Posterior cingulate gyrus (tissue), 11 donors: ENCODE measurements around the gene YARS2.
"Not testable (repeated sequence)": the region's sequence is repeated elsewhere in the genome, so short reads cannot be mapped to it uniquely, and the experiment has no call there.

Experiments used
- DNase-seq, 10 donors: peaks; one replicate each; pipeline versions ENCODE4 v3.0.0 to v3.0.0-alpha.2; 2020 to 2021; ENCODE audit warnings: mixed read lengths in 3 of 10
- intact Hi-C: fragments of 100-400 bp; cut with DNase I; formaldehyde crosslinking; loops from one replicate; pipeline ENCODE4 v1.15.1; 2023

Gene YARS2

DNA sequence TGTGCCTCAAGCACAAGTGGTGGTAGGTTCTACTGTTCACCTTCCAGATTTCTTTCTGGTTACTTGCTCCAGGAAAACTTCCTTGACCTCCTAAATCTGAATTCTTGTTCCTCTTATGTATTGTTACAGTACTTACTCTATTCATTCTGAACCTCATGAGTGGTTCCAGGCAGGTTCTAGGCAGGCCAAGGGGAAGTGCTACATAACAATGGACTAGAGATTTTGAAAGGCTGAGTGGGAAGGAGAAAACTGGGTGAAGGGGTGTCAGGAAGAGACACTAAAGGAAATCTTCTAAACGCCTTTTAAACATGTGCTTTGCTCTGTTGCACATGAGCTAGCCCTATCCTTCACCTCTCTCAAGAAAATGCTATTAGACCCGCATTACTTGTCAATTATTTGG is 1.6 kb downstream of the YARS2 start:
- DNase-seq: no peak
- intact Hi-C loops: loop anchor here (2.0 kb wide), 1 partner anchor 75 kb away; the partner anchor contains the start of gene DNM1L

DNA sequence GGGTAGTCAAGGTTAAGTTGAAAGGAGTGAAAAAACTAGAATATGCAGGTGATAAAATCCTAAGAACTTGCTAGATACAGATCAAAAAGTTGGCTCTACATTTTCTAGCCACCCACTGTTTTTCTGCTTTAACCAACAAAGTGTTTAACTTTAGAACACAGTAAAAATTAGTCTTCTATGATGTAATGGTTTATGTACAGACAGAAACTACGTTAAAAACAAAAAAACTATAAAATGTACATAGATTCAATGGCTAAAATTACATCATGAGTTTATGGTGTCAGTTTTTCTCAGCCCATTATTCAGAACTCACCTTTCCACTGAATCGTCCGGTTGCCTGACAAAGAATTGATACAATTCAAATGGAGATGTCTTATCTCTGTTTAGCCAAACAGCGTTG is 2.1 kb downstream of the YARS2 start:
- intact Hi-C loops: loop anchor here (2.0 kb wide), 1 partner anchor 75 kb away; the partner anchor contains the start of gene DNM1L
- DNase-seq: no peak

DNA sequence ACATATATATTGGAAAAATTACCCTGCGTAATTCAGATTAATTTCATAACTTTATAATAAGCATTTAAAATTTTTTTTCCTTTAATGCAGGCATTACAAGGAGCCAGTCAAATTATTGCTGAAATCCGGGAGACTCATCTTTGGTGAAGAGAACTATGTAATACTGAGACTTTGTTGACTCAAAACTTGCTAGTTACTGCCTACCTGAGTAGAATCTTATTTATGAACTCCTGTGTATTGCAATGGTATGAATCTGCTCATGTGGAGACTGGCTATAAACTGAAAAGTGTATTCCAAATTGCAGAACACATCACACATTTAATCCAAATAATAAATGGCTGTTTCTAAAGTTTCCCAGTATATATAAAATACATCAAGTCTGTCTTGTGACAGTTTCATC is 12.4 kb downstream of the YARS2 start:
- DNase-seq: no peak
- intact Hi-C loops: no loop called here

DNA sequence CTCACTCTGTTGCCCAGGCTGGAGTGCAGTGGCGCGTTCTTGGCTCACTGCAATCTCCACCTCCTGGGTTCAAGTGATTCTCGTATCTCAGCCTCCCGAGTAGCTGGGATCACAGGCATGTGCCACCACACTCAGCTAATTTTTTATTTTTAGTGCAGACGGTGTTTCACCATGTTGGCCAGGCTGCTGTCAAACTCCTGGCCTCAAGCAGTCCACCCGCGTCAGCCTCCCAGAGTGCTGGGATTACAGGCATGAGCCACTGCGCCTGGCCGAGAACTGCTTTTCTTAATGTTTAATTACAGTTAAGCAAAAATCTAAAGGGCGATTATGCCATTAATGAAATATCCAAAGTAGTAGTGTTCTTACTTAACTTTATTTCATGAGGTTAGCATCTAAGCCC is 13.6 kb downstream of the YARS2 start:
- DNase-seq: no peak
- intact Hi-C loops: no loop called here

DNA sequence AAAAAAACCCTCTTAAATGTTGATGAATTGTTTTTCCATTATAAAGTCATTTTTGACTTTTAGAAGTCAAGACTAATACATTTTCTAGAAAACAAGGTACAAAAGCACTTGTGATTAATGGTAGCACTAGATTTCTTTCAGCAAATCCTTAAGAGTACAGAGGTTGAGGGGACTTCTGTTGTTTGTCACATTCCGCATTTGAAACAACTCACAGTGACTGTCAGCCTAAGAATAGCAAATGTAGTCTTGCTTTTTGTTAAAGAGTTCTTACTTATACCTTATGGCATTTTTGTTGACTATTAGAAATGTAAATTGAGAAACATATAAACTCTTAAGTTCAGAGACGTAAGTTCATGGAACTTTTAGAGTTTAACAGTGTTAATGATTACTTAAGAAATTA is 16.4 kb downstream of the YARS2 start:
- DNase-seq: no peak
- intact Hi-C loops: no loop called here

DNA sequence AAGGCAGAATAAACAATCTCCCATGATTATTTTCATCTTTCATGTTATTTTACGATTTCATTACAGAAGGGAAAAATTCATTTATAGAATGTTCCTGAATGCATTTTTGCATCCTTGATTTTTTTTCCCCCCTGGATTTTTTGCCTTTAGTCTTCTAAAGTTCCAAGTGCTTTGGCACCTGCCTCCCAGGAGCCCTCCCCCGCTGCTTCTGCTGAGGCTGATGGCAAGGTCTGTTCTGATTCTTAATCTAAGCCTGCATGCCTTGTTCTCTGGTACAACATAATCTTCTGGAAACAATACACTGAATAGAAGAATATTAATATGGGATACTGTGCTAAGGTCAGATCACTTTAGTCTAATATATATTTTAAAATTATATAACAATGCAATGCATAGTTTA is 18.0 kb downstream of the YARS2 start:
- intact Hi-C loops: no loop called here
- peak in 5 of 10 donors; percentile 28 to 88 (median 82) for DNase-seq

DNA sequence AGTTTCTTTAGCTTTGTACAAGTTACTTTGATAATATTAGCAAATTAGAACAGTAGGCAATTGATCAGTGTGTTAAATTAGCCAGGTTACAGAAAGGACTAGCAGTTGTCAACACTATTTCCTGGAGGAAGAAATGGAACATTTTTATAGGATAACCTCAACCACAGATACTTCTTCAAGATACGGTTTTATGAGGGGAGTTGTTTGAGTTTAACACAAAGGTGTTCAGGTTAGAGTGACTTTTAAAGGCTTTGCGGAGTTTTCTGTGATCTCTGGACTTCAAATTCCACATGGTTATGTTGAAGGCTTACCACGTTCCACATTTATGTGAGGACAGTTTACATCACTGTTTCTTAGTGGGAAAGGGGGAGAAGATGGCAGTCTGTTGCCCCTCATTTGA is 19.3 kb downstream of the YARS2 start:
- intact Hi-C loops: no loop called here

DNA sequence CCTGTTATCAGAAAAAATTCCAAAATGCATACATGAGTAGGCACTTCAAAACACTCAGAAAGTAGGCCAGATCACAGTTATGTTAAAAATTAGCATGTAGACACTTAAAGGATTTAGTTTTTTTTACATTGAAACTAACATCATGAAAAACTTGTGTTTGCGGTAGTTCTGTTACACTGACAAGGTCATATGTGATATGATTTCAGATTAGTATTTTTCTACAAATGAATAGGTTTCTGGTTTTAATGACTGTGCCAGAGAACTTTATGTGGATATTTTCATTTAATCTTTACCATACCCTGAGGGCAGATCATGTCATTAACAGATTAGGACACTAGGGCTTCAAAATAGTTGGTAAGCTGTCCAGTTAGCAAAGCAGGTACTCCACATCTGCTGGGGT is 20.7 kb downstream of the YARS2 start:
- no peak for DNase-seq
- intact Hi-C loops: no loop called here

More for the DNA sequence above, 19.3 kb downstream of the YARS2 start:
- no peak for DNase-seq

DNA sequence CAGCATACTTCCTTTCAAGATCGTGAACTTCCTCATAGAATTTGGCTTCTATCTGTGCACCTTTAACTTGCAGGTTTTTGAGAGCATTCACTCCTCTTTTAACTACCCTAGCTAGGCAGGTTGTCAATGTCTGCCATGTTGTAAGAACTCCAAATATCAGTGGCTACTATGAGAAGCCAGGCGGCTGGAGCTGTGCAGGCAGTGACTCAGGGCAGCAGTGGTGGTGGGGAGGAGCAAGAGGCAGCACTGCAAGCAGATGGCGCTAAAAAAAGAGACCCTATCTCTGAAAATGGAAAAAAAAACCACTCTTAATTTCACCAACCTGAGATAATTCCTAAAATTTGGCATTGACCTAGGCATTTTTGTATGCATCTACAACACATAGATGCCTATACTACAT is 28.5 kb downstream of the YARS2 start:
- DNase-seq: no peak
- intact Hi-C loops: no loop called here

DNA sequence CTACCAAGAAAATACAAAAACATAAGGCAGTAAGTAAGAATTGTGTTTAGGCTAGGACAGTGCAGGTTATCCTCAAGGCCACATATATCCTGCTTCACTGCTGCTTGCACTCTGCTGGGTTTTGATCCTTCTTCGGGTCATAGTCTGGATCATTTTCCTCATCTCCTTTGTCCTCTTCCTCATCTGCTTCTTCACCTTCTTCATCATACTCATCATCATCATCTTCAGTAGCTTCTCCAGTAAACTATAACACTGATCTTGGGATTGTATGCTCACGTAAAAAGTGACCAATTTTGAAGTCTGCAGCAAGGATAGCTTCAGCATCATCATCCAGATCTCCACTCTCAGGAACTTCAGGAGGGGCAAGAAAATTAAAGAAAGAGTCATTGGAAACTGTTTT is 29.4 kb downstream of the YARS2 start:
- no peak for DNase-seq
- intact Hi-C loops: no loop called here

DNA sequence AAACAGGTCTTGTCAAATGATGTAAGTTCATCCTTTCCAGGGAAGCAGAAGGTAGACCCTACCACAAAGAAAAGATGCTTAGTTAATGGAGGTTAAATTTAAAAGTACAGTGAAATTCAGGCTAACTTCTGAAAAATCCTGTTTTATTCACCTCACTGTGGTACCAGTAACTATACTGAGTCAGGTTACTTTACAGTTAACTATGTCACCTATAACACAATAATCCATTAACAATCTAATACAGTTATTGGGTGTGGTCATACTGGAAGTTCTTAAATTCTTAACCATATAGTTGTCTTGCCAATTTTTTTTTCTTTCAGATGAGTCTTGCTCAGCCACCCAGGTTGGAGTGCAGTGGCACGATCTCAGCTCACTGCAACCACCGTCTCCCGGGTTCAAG is 30.4 kb downstream of the YARS2 start:
- DNase-seq, intact Hi-C loops: not testable (repeated sequence)

DNA sequence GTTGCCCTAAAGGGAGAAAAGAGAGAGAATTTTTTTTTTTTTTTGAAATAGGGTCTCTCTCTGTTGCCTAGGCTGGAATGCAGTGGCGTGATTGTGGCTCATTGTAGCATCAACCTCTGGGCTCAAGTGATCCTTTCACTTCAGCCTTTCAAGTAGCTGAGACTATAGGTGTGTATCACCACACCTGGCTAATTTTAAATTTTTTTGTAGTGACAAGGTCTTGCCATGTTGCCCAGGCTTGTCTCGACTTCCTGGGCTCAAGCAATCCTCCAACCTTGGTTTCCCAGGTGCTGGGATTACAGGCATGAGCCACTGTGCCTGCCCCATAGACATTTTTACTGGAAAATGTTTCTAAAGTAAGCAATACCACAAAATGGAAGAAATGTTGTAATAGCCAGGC is 36.8 kb downstream of the YARS2 start:
- no peak for DNase-seq
- intact Hi-C loops: no loop called here

DNA sequence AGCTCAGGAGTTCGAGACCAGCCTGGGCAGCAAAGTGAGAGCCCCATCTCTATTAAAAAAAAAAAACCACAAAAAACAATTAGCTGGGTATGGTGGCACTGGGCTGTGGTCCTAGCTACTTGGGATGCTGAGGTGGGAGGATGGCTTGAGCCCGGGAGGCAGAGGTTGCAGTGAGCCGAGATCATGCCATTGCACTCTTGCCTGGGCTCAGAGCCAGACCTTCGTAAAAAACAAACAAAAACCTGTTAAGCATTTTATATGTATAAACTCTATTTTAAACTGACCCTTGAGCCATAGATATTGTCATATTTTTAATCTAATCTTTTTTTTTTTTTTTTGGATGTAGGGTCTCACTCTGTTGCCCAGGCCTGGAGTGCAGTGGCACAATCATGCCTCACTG is 40.9 kb downstream of the YARS2 start:
- DNase-seq: no peak

DNA sequence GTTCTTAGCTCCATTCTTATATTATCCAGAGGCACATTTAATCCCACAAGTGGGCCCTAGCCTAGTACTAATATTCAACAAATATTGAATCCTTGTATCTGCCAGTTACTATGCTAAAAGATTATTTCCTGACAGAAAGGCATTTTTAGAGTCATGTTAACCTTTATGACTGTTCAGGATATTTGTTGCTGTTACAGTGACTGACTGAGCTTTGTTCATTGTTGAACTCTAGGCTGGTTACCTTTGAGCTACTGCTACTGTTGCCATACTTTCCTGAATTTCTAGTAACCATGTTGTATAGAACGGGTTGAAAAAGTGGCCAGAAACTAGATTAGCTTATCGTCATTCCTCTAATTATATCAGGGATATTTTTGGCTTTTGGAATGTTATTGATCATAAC is 46.8 kb downstream of the YARS2 start:
- no peak for DNase-seq
- intact Hi-C loops: no loop called here

More for the DNA sequence above, 40.9 kb downstream of the YARS2 start:
- intact Hi-C loops: no loop called here

DNA sequence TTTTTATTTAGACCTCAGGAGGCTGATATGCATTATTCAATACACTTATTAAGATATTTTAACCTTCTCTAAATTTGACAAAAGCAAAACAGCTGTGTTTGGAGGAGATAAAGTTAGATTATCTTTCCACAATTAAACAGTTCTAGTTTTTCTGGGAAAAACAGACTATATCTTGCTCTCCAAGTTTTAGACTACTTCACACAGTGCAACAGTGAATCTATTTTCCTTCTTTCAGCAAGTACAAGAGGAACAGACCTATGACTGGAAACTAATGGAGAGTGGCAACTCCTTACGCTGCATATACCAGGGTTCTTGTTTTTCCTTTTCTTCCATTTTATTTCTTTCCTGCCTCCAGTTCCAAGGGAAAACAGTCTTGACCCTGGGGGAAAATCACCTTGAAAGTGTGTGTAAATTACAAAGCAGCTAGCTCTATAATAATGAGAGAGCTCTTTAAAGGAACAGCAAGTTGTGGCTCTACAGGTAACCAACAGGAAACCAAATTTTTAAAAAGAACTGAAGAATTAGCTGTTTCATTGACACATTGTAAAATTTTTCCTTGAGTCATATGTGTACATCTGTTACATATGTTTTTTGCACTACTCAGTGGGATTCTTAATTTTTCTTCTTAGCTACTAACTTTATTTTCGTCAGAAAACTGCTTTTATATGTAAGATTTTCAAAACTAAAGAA is 49.2 kb downstream of the YARS2 start:
- DNase-seq: no peak
- intact Hi-C loops: no loop called here

DNA sequence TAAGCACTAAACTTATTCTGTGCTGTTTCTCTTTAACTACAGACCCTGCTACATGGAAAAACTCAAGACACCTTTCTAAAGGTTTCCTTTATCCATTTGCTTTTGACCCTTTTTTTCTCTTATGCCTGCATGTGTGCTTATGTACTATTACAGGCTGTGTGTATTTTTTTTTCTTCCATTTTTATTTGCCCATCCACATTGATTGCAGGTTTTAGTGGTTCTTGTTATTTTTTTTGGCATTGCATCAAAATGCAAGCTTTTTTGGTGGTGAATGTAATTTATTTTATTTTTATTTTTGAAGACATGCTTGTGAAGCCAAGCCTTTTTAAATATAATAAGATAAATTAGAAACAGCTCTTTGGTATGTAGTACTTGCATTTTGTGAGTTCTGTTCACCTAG is 49.9 kb downstream of the YARS2 start:
- DNase-seq: no peak
- intact Hi-C loops: no loop called here

DNA sequence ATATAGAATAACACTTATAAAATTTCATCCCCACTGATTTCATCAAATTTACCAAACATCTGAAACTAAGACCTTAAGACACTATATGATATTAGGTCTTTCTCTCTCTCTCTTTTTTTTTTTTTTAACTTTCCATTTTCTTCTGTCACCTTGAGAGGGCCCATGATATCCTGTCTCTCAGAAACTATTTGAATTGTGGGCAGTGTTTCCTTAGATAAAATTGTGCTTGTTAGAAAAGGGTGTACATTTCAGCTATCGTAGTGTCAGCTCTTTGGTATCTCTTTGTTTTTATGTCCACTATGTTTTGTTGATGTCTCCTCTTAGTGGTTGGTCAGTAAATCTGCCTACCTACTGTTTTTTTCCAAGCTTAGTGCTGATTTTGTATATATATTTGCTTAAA is 52.8 kb downstream of the YARS2 start:
- intact Hi-C loops: no loop called here
- no peak for DNase-seq

DNA sequence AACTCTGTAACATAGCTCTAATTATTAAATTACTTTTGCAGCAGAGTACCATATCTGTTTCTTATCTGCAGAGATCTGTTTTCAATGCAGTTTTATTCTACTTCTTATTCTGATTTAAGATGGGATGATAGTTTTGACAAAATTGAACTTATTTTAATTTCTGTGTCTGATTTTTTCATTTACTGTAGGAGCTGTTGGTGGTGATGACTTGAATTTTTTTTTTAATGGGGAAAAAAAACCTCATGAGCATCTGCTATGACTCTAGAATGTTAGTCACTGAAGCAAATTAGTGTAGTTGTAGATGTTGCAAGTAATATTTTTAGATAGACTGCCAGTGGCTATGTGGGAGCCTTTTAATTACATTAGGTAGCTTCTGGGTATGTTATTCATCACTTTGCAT is 53.2 kb downstream of the YARS2 start:
- intact Hi-C loops: no loop called here
- no peak for DNase-seq

DNA sequence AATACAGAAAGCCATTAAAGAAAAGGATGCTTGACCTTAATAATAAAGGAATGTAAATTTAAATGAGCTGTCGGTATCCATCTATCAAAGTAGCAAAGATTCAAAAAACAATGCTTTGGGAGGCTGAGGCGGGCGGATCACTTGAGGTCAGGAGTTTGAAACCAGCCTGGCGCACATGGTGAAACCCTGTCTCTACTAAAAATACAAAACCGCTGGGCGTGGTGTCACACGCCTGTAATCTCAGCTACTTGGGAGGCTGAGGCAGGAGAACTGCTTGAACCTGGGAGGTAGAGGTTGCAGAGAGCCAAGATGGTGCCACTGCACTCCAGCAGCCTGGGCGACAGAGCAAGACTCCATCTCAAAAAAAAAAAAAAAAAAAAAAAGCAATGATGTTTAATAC is 56.3 kb downstream of the YARS2 start:
- DNase-seq, intact Hi-C loops: not testable (repeated sequence)

DNA sequence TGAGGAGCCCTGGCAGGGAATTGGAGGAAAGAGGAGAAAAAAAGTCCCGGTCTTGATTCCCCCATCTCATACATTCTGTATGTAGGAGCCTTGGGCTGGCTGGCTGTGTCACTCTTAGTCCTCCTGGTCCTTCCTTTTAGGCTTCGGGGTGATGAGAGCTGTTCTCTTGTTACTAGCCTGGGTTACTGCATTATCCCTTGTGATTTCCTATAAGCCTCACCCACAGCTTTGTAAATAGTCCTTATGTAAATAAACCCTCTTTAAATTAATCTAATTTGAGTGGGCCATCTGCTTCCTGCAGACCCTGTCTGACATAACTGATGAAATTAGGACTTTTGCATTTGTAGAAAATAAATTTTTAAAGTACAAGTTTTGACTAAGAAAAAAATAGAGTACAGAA is 57.4 kb downstream of the YARS2 start:
- no peak for DNase-seq
- intact Hi-C loops: no loop called here

DNA sequence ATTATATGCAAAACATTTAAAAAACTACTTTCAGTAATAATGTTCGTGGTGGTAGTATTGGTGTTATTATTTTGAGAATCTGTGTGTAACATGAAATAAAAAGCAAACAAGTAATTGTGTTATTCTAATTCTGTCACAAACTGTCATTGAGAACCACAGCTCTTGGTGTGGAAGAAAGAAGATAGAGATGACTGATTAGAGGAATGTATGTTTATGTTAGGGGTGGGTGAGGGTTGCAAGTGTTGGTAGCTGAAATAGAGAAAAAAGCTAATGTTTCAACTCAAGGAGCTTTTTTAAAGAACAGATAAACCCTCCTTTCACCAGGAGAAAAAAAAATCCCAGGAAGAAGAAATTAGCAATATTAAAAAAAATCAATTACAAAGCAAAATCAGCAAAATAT is 58.3 kb downstream of the YARS2 start:
- no peak for DNase-seq
- intact Hi-C loops: no loop called here
